Activated naive CD8-positive, alpha-beta T cell treated with anti-CD3 and anti-CD28 coated beads, Interleukin-2, amount 50 U/mL, for 16 hours (primary cell): ENCODE results near the gene GALE.
"Not testable (repeated sequence)": the region's sequence is repeated elsewhere in the genome, so short reads cannot be mapped to it uniquely, and the experiment has no call there.

Experiments
- DNase-seq: peaks from one replicate; pipeline ENCODE4 v3.0.0-alpha.2; 2020; ENCODE audit warnings: low read depth, low spot score

GALE gene

DNA sequence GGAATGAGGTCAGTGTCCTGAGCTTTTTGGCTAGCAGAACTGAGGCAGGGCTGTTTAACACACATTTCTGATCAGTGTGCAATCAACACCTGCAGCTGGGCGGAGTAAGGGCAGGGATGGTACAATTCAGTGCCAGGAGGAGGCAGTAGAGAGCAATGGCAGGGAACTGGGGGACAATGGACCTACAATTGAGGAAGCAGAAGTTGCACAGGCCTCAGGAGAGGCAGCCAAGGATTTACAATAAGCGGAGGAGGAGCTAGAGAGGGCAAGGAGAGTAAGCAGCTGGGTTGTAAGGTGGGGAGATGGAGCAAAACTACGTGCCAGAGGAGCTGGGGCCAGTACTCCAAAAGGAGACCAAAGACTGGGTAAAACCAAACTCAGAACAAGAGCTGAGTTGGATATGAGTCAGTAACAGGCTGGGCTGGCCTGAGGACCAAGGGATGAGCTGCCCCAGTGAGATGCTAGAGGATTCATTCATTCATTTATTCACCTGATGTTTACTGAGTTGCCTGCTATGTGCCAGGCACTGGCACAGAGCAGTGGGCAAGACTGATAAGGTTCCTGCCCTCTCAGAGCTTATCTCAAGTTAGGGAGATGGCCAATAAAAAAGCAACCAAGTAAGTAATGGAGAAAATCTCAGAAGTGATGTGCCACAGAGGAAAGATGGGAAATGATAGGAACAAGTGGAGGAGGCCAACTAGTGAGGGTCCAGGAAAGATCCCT lies 10.4 kb upstream of the GALE start:
- no peak for DNase-seq

DNA sequence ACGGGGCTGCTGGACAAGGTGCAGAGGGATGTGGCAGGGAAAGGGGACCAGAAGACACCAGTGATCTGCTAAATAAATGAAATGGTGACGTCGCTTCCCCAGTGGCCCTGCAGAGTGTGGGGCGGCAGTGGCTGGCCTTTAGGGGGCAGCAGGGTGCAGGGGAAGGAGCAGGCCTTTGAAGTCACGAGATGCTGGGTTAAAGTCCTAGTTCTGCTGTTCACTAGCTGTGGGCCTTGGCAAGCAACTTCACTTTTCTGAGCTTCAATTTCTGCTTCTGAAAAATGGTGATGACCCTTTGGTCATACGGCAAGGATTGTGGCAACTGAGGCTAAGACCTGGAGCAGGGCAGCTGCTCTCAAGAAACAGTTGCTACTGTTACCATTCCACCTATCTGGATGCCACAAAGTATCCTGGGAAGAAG lies 9.2 kb upstream of the GALE start:
- DNase-seq, result peak; percentile 62

- no peak for DNase-seq
These were observed 6.9 kb upstream of the GALE start for GRCh38 chr1:23807453-23807852.

DNA sequence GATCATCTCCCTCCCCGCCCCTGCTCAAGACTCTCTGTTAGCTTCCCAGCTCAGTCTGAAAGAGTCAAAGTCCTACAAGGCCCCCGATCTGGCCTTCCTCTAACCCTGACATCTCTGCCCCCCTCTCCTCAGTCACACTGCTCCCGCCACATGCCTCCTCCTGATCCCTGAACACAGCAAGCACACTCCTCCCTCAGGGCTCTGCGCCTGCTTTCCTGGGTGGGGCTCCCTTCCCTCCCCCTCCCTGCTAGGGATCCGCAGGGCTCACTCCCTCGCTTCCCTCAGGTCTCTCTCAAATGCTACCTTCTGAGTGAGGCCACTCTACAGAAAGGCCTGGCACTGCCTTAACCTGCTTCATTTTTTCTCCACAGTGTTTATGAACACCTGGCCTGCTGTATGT lies 5.7 kb upstream of the GALE start:
- no peak for DNase-seq

GRCh38 chr1:23805025-23805424 lies 4.5 kb upstream of the GALE start:
- no peak for DNase-seq

DNA sequence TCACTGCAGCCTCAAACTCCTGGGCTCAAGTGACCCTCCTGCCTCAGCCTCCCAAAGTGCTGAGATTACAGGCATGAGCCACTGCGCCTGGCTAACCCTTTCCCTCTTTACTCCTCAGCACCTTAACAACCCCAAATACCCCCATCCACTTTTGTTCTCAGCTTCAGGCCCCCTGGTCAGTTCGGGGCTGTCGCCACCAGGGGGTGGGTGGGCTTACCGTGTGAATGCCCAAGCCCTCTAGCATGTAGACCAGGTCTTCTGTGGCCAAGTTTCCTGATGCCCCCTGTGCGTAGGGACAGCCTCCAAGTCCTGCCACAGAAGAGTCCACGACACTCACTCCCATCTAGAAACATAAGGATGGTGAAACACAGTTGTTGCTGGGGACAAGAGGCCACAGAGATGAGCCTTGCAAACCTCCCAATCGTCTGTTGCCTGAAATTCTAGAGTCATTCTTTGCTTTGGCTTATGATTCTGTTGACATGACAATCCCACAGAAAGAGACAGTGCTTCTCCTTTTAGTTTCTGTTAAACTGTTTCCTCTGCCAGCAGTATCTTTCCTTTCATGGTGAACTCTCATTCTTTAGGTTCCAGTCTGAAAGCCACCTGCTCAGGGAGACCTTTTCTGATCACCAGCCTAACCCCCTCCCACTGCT lies 3.8 kb upstream of the GALE start:
- DNase-seq, result no peak

DNA sequence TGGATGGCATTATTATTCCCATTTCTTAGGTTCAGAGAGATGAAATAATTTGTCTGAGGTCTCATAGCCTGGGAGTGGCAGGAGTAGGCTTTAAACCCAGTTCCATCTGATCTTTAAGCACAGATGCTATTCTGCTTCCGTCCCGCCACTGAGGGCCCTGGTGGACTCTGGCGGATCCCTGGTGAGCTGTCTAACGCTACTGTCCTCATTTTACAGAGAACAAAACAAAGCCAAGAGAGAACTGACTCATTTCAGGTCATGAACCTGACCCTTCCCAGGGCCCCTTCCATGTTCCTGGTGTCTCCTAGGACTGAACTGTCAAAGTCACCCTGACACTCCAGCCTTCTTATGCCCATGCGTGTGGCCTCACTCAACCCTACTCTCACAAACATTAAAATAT lies 3.1 kb upstream of the GALE start:
- no peak for DNase-seq

DNA sequence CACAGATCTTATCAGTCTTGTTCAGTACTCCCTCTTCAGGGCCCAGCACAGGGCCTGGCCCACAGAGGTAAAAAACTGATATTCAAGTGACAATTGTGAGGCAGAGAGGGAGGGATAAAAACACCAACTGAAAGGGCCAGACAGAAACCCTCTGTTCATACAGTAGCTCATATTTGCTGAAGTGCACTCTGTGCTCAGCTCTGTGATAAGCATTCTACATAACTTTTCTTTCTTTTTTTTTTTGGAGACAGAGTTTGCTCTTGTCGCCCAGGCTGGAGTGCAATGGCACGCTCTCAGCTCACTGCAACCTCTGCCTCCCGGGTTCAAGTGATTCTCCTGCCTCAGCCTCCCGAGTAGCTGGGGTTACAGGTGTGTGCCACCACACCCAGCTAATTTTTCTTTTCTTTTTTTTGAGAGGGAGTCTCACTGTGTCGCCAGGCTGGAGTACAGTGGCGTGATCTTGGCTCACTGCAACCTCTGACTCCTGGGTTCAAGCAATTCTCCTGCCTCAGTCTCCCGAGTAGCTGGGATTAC lies 2.3 kb upstream of the GALE start:
- DNase-seq, result not testable (repeated sequence)

DNA sequence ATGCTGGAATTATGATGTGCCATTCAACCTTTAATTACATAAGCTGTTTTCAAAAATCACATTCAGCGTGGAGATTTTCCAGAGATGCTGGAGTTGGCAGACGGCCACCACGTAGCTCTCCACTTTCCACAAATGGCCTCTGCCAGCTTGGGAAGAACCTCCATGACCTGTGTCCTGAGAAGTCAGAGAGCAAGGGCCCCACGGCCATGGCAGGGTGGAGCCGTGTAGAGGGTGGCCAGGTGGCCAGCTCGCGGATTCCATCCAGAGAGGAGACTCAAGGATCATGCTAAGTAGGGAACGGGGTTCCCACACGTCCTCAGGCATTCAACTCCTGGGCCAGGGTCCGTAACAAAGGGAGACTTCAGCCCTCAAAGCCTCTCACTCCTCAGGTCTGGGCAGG lies 1.3 kb upstream of the GALE start:
- DNase-seq, result no peak

GRCh38 chr1:23801338-23801748 lies 789 bp upstream of the GALE start:
- DNase-seq, result no peak

GRCh38 chr1:23799570-23800399 lies 769 bp downstream of the GALE start:
- DNase-seq, result no peak

DNA sequence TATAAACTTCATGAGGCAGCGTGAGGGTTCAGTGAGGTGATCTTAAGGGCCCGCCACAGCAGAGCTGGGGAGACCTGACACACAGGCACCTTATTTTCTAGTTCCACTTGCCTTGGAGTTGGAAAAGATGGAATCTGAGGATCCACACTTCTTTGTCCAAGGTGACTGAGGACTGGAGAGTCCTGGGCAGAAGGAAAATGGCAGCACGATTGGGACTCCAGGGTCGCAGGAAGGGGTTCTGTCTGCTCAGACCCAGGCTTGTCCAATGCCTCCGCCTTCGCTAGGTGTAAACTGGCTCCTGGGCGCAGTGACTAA lies 1.3 kb downstream of the GALE start:
- DNase-seq, result no peak

GRCh38 chr1:23798662-23799142 lies 1.9 kb downstream of the GALE start:
- no peak for DNase-seq

GRCh38 chr1:23797478-23798448 lies 2.8 kb downstream of the GALE start:
- no peak for DNase-seq

DNA sequence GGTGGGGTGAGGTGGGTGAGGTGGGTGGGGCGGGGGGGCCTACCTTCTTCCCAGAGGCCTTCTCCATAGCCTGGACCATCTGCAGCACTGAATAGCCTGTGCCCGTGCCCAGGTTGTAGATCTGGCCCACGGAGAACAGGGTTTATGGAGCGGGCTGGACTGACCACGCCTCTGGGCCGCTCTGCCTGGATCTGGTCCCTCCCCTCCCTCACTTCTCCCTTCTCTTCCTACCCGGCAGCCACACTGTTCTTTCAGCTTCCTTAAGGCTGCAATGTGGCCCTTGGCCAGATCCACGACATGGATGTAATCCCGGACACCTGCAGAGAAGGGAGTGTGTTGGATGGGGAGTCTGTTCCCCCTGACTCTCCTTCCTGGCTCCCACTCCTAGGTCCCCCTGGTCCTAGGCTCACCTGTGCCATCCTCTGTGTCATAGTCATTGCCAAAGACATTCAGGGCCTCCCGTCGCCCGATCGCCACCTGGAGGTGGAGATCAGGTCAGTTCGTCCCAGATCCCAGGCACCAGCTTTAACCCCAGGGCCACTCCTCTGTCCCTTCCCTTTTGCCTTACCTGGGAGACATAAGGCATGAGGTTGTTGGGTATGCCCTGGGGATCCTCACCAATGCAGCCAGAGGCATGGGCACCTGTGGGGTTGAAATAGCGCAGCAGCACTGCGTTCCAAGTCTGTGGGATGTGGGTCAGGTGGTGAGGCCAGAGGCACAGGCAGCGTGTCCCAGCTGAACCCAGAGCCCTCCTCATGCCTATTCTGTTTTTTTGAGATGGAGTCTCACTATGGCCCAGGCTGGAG lies 3.9 kb downstream of the GALE start:
- no peak for DNase-seq

GRCh38 chr1:23795676-23796465 lies 4.7 kb downstream of the GALE start:
- DNase-seq, result no peak

GRCh38 chr1:23794732-23795182 lies 5.8 kb downstream of the GALE start:
- DNase-seq, result not testable (repeated sequence)

- no peak for DNase-seq
These were observed 6.5 kb downstream of the GALE start for GRCh38 chr1:23793861-23794731.
